Activated CD8-positive, alpha-beta memory T cell treated with anti-CD3 and anti-CD28 coated beads, Interleukin-2, amount 50 U/mL, for 24 hours (primary cell): Measurements from ENCODE around the gene SLC26A8.
"Not testable (repeated sequence)": the region's sequence is repeated elsewhere in the genome, so short reads cannot be mapped to it uniquely, and the experiment has no call there.

Experiments used
- DNase-seq: peaks from one replicate; pipeline ENCODE4 v3.0.0-alpha.2; 2020; ENCODE audit errors: extremely low read depth

The SLC26A8 gene

DNA sequence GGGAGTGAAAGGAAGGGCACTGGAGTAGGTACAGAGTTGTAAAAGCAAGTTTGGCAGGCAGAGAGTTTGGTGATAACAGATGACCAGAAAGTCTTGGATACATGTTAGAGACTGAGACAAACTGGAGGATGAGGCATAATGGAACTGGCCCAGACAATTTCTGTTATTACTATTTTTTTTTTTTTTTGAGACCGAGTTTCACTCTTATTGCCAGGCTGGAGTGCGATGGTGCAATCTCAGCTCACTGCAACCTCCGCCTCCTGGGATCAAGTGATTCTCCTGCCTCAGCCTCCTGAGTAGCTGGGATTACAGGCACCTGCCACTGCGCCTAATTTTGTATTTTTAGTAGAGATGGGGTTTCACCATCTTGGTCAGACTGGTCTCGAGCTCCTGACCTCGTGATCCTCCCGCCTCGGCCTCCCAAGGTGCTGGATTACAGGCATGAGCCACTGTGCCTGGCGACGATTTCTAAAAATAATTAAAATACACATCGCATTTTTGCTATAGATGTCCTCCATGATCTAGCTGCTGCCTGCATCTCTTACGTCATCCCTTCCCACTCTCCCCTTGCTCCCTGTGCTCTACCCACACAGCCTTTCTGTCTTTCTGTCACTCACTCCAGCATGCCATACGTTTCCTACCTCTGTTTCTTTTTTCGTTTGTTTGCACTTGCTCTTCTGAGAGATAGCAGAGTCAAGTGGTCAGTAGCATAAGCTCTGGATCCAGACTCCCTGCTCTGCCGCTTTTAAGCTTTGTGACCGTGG is 26.7 kb upstream of the SLC26A8 start:
- DNase-seq, result no peak

GRCh38 chr6:36050305-36050704 is 25.9 kb upstream of the SLC26A8 start:
- no peak for DNase-seq

- DNase-seq, result no peak
Observed at GRCh38 chr6:36049582-36049981, 25.1 kb upstream of the SLC26A8 start.

DNA sequence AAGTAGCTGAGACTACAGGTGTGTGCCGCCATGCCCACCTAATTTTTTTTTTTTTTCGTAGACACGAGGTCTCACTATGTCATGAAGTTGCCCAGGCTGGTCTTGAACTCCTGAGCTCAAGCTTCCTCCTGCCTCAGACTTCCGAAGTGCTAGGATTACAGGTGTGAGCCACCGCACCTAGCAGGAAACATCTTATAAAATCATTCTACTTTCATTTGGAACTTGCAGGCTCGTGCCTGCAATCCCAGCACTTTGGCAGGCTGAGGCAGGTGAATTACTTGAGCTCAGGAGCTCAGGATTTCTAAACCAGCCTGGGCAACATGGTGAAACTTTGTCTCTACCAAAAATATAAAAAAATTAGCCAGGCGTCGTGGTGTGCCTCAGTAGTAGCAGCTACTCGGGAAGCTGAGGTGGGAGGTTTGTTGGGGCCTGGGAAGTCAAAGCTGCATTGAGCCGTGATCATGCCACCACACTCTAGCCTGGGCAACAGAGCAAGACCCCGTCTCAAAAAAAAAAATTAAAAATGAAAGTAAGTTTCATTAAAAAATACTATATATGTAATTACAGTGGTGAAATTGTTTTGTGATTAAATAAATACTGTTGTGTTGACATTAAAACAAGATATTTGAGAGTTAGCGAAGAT is 18.3 kb upstream of the SLC26A8 start:
- DNase-seq, result no peak

GRCh38 chr6:36040958-36041357 is 16.5 kb upstream of the SLC26A8 start:
- DNase-seq, result no peak

DNA sequence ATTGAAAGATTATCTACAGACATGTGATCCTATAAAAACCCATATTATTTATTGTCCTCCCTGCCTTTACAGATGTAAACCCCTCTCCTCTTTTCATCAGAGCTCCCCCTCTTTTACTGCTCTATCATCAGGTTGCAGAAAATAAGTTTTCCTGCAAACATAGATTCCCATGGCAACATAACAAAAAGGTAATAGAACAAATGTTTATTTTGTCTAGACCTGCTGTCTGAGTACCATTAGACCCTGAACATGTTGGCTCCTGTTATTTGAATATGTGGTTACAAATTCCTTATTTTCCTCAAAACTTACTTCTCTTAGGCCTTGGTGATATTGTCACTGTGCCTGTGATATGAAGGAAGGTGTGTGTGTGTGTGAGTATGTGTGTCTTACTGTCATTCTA is 14.7 kb upstream of the SLC26A8 start:
- no peak for DNase-seq

DNA sequence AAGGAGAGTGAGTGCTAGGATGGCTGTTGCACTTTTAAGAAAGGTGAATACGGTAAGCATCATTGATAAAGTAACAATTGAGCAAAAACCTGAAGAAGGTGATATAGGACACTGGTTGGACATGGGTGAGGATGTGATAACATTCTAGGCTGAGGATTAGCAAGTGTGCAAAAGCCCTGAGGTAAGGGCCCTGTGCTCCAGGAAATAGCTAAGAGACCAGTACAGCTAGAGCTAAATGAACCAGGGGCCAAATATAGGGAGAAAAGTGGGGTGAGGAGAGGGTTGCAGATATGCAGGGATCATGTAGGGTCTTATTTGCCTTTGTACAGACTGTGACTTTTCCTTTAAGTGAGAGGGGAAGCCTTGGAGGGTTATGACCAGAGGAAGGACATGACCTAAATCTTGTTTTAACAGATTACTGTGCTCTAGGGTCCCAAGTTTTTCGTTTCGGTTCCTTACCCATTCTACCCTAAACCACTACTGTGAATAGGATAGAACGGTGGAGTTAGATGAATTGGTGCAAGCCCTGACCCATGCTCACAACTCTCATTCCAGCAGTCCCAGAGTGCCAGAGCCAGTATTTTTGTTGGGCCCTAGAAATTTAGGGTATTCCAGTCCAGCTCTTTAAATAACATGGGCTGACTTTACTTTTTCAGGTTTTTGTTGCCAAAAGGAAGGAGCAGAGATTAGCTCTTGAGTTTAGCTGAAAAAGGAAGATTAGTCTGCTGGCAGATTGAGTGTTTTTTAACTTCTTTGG is 13.9 kb upstream of the SLC26A8 start:
- no peak for DNase-seq

- DNase-seq, result no peak
Observed at GRCh38 chr6:36035225-36035624, 10.8 kb upstream of the SLC26A8 start.

DNA sequence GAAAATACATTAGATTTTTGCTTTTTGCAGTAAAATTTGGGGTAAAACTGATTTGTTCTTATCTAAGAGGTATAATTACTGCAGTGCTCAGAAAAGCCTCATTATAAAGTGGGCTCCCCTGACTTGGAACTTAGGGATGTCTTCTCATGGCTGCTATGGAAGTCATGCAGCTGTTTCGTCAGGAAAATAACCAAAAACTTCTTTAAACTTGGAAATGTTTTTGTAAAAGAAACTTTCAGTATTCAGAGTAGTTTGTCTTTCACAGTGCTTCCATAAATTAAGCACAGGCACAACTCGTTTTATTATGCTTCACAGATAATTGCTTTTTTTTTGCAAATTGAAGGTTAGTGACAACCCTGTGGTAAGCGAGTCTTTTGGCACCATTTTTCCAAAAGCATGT is 10.0 kb upstream of the SLC26A8 start:
- DNase-seq, result no peak

DNA sequence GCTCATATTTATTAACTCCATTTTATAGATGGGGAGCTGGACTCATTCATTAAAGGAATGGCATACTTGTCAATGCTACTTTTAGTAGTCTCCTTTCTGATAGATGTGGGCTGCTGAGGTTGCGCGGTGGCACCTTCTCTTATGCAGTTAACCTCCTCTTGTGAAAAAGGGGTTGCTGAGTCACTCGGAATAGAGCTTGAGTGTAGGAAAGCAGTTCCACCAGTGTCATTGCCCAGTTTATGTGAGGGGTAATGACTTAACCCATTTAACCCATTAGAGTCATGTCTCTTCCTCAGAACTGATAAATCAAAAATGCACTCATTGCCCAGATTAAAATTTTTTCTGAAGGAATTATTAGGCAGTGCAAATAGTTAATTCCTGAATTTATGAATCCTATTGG is 9.5 kb upstream of the SLC26A8 start:
- DNase-seq, result peak; percentile 8

DNA sequence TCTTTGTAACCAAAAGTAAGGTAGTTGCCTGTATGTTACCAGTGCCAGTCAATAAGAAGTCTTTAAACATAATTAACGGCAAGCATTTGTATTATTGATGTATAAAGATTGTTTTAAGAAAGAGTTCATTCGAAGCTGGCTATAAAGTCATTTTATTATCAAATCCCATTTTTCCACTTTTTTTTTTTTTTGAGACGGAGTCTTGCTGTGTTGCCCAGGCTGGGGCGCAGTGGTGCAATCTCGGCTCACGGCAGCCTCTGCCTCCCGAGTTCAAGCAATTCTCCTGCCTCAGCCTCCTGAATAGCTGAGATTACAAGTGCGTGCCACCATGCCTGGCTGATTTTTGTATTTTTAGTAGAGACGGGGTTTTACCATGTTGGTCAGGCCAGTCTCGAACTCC is 8.7 kb upstream of the SLC26A8 start:
- not testable (repeated sequence) for DNase-seq

DNA sequence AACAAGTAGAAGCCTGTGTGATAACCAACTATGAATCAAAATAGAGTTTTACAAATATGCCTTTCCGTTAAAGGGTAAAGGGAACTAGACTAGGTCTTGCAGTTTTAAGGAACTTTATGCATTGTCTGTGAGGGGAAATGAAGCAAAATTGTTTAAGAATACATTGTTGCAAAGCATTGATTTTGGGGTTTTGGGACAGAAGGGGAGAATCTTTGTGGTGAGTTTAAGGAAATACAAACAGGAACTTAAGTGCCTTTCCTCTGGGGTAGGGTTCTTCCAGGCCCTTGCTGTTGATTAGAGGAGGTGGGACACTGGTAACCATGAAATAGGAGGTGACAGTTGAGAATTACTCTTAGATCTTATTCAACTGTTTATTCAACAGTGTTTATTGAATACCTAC is 7.8 kb upstream of the SLC26A8 start:
- no peak for DNase-seq

- DNase-seq, result no peak
Observed at GRCh38 chr6:36029464-36029863, 5.0 kb upstream of the SLC26A8 start.

- DNase-seq, result peak; percentile 58
Observed at GRCh38 chr6:36028877-36029324, 4.5 kb upstream of the SLC26A8 start.

- DNase-seq, result peak; percentile 1
Observed at GRCh38 chr6:36028088-36028876, 3.8 kb upstream of the SLC26A8 start.

GRCh38 chr6:36027501-36028087 is 3.2 kb upstream of the SLC26A8 start, which contains the start of gene MAPK14:
Gene MAPK14, plus strand, starts transcription at chr6:36027808. Its CDS starts 350 bp downstream, at chr6:36028158.
- DNase-seq, result peak; percentile 97

DNA sequence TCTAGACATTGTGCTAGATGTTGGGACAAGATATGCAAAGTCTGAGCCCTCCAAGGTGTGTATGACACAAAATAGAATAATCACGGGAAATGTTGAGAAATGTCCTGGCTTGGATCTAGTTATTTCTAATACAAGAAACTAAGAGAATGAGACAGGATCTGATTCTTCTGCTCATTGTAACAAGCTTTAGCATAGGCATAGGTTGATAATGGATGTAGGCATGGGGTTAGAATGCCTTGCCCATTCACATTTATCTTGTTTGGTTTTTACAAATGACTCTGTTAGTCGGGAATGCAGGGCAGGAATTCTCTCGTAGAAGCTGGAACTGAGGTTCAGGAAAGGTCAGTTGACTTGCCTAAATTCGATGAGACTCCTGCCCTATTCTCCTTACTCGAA is 1.5 kb upstream of the SLC26A8 start:
- no peak for DNase-seq

DNA sequence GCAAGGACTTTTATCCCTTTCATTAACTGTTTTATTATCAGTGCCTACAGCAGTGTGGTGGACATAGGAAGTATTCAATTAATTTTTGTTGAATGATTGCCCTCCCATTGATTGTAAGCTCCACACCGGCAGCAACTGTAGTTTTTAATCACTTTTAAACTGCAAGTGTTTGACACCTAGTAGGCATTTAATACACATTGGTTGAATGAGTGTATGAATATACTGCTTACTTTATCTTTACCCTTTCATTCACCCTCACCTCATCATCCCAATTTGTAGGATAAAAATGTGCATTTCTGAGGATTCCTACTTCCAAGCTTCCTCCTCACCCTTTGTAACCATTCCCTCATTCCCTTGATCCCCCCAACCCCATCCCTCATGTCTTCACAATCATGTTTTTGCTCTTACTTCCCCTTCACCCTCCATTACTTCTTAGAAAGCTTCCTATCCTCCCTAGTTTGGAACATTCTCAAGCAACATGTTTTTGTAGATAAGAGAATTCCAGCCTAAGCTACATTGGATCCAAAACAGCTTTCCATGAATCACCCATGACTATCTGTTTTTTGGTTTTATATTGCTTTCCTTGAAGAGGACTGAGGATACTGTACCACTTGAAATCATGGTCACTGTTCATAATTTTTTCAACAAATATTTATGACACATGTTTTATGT is 955 bp upstream of the SLC26A8 start:
- no peak for DNase-seq

GRCh38 chr6:36020154-36020553 is 4.3 kb downstream of the SLC26A8 start:
- DNase-seq, result no peak

DNA sequence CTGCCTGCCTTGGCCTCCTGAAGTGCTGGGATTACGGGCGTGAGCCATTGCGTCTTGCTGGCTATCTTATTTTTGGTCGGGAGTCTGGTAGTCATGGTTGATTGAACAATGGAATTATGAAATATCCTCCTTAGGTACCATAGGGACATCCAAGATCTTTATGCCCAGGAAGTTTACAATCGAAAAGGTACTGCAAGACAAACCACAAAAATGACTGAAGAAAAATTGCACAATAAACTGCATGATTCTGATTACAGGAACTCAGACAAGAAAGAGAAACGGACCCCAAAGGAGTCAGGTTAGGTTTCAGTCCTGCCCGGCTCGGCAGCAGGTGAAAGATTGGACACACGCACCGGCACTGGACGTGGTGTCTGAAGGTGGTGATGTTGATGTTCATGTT is 5.3 kb downstream of the SLC26A8 start:
- DNase-seq, result no peak

DNA sequence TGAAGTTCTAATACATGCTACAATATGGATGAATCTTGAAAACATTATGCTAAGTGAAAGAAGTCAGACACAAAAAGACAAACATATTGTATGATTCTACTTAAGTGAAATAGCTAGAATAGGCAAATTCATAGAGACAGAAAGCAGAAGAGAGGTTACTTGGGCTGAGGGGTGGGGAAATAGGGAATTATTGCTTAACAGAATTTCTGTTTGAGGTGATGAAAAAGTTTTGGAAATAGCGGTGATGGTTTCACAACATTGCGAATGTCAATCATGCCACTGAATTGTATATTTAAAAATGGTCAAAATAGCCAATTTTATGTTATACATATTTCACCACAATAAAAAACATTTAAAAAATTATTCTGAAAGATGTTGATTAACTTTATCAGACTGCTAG is 6.1 kb downstream of the SLC26A8 start:
- DNase-seq, result no peak
